ENCODE results near the gene ARL9.
"Not testable (repeated sequence)": the region's sequence is repeated elsewhere in the genome, so short reads cannot be mapped to it uniquely, and the experiment has no call there.

Gene ARL9

GRCh38 chr4:56505269-56506130 lies at the start of gene ARL9:
Gene ARL9, plus strand, starts transcription at chr4:56505791. Its CDS starts 72 bp downstream, at chr4:56505863.
- peak; percentile 73 for DNase-seq

- no peak for DNase-seq
These were observed 45.5 kb upstream of the ARL9 start for GRCh38 chr4:56460085-56460484.

- no peak for DNase-seq
These were observed 43.4 kb upstream of the ARL9 start for GRCh38 chr4:56462157-56462556.

GRCh38 chr4:56463711-56464110 lies 41.9 kb upstream of the ARL9 start:
- DNase-seq, result no peak

- no peak for DNase-seq
These were observed 41.0 kb upstream of the ARL9 start for GRCh38 chr4:56464581-56464980.

GRCh38 chr4:56465599-56466295 lies 39.8 kb upstream of the ARL9 start:
- no peak for DNase-seq

GRCh38 chr4:56466296-56466761 lies 39.3 kb upstream of the ARL9 start:
- not testable (repeated sequence) for DNase-seq

GRCh38 chr4:56466910-56467283 lies 38.7 kb upstream of the ARL9 start:
- no peak for DNase-seq

- peak; percentile 88 for DNase-seq
These were observed 38.1 kb upstream of the ARL9 start, which contains the start of gene SRP72 for GRCh38 chr4:56467284-56468096. Gene SRP72, plus strand, starts transcription at chr4:56467617. Its CDS starts 19 bp downstream, at chr4:56467636.

- DNase-seq, result peak; percentile 20
These were observed 37.5 kb upstream of the ARL9 start for GRCh38 chr4:56468097-56468422.

- no peak for DNase-seq
These were observed 35.9 kb upstream of the ARL9 start for GRCh38 chr4:56469489-56470210.

GRCh38 chr4:56475917-56476316 lies 29.7 kb upstream of the ARL9 start:
- no peak for DNase-seq

GRCh38 chr4:56477192-56477702 lies 28.3 kb upstream of the ARL9 start:
- DNase-seq, result no peak

- DNase-seq, result no peak
These were observed 24.9 kb upstream of the ARL9 start for GRCh38 chr4:56480691-56481090.

- DNase-seq, result no peak
These were observed 9.3 kb upstream of the ARL9 start for GRCh38 chr4:56496241-56496640.

GRCh38 chr4:56511098-56511497 lies 5.5 kb downstream of the ARL9 start:
- DNase-seq, result no peak

GRCh38 chr4:56512166-56512565 lies 6.6 kb downstream of the ARL9 start:
- no peak for DNase-seq

- DNase-seq, result no peak
These were observed 7.9 kb downstream of the ARL9 start for GRCh38 chr4:56513517-56513916.

- peak; percentile 82 for DNase-seq
These were observed 24.9 kb downstream of the ARL9 start for GRCh38 chr4:56530269-56531148.

GRCh38 chr4:56531149-56531770 lies 25.7 kb downstream of the ARL9 start:
- DNase-seq, result no peak

GRCh38 chr4:56531823-56532222 lies 26.2 kb downstream of the ARL9 start:
- DNase-seq, result no peak
